ENCODE measurements around the gene FBXO7. TPM values are rescaled to one million over a fixed set of nuclear protein-coding genes. Genes with fewer than 3 reads are reported as not detected.

FBXO7 gene
- total RNA-seq, 1 donor from 2014 or later: 60.9 TPM

DNA sequence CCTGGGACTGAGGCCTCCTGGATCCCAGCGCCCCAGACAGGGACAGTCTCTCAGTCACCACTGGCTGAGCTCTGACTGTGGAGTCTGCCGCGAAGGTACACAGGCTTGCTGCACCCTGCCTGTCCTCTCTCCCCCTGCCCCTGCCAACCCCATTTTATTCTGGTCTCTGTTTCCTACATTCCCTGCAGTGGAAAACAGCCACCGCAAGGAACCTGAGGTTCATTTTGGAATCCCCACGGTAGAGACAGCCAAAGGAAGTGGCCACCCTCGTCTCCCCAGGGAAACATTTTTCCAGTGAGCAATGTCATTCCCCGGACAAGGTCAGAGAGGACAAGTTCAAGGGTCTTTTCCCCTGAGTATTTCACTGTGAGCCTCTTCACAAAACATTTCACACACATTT, 56.6 kb downstream of the FBXO7 start:
- peak in 1 of 2 donors; percentile 63 for DNase-seq (ENCODE audit: low read depth in 2 of 2)

DNA sequence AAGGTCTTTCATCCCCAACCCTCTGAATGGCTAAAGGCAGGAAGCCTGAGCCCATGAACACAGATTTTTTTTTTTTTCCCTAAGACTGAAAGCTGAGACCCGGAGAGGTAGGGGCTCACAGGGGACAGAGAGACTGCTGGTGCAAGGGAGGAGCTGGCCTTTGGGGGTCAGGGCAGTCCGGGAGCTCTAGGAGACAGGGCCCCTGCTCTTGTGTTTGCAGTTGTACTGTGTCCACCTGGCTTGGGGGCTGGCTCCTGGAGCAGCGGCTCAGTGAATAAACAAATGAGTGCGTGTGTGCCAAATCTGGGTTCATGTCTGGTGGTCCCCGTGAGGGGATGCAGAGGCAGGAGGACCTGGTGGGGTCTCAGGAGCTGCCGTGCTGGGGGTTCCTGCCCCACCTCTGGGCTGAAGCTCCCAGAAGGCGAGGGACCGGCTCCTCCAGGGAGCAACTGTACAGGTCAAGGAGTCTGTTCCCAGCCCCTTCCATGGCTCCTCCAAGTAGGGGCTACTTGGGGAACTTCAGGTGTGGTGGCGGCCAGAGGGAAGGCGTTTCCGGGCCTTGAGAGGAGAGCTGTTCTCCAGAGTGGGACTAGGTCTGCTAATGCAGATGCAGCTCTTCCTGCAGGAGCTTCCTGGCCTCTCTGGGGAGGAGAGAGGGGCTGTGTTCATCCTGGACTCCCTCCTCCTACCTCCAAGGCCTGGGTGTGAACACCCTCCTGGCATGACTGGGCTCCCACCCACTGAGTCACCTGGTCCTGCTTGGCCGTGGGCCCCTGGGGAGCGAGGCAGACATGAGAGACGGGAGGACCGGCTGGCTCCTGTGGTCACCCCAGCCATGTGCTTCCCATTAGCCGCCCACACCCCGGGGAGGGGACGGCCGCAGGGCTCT, 57.6 kb downstream of the FBXO7 start:
- DNase-seq (ENCODE audit: low read depth in 2 of 2): peak; percentile 32 to 65

GRCh38 chr22:32532820-32533128, 58.2 kb downstream of the FBXO7 start:
- DNase-seq (ENCODE audit: low read depth in 2 of 2): no peak

- no peak for DNase-seq (ENCODE audit: low read depth in 2 of 2)
Measured at GRCh38 chr22:32533265-32534111, 58.9 kb downstream of the FBXO7 start.

- DNase-seq (ENCODE audit: low read depth in 2 of 2): no peak
Measured at GRCh38 chr22:32534252-32535235, 59.9 kb downstream of the FBXO7 start.

- no peak for DNase-seq (ENCODE audit: low read depth in 2 of 2)
Measured at GRCh38 chr22:32535531-32536190, 61.0 kb downstream of the FBXO7 start.

DNA sequence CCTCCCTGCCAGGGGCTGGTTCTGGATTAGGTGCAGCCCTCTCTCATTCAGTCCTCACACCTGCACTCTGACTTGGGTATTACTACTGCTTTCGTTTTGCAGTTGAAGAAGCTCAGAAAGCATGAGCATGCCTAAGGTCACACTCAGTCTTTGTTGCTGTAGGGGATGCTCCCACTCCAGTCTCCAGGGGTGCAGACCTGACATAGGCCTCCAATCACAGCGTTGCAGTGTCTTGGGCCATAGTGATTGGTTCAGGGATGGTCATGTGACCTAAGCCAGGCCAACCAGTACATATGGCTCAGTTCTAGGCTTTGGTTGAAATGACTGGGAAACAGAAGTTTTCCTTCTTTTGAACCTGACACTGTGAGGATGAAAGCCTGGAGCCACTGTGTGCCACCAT, 61.7 kb downstream of the FBXO7 start:
- no peak for DNase-seq (ENCODE audit: low read depth in 2 of 2)

DNA sequence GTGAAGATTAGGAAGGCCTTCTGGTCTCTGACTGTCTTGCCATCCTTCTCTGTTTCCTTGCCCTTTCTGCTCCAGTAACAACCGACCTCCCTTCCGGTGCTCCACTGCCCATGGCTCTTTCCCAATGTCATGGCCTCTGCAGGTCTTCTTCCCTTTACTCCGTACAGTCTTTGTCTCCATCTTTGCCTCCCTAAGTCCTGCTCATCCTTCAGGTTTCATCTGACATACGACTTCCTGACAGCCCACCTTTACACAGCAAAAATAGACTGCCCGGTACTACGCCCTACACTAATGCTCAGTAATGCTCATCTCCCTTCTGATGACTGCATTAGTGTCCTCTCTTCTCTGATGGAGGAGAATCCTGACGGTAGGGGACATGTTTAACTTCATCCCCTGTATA, 63.9 kb downstream of the FBXO7 start:
- DNase-seq (ENCODE audit: low read depth in 2 of 2): no peak

GRCh38 chr22:32539631-32540421, 65.2 kb downstream of the FBXO7 start:
- DNase-seq (ENCODE audit: low read depth in 2 of 2): peak in 1 of 2 donors; percentile 69

- no peak for DNase-seq (ENCODE audit: low read depth in 2 of 2)
Measured at GRCh38 chr22:32541481-32541880, 66.9 kb downstream of the FBXO7 start.

- no peak for DNase-seq (ENCODE audit: low read depth in 2 of 2)
Measured at GRCh38 chr22:32542066-32542676, 67.6 kb downstream of the FBXO7 start.

DNA sequence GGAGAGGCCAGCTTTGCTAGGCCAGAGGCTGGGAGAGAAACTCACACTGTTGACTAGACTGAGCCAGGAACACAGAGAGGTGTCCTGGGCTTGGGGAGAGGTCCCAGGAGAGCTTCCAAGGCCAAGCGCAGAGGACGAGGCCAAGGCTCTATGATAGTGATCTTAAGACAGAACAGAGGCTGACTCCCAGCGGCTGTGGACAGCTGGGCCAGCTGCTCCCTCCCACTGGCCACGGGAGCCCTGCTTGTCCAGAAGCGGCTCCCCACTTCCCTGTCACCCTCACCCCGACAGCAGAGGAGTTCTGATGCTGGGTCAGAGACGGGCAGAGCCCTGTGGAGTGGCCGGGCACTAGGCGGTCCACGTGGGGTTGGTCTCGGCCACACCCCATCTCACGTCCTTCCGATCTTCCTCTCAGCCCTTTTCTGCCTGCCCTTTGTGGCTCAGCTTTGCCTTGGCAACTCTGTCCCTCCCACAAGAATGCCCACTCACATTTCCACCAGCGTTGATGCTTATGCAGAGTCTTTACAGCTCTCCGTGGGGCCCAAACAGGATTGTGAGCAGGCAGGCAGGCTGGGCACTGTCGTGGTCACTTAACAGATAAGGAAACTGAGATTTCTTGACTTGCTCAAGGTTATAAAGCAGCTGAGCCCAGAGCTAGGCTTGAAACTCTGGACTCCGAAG, 68.2 kb downstream of the FBXO7 start:
- DNase-seq (ENCODE audit: low read depth in 2 of 2): no peak

DNA sequence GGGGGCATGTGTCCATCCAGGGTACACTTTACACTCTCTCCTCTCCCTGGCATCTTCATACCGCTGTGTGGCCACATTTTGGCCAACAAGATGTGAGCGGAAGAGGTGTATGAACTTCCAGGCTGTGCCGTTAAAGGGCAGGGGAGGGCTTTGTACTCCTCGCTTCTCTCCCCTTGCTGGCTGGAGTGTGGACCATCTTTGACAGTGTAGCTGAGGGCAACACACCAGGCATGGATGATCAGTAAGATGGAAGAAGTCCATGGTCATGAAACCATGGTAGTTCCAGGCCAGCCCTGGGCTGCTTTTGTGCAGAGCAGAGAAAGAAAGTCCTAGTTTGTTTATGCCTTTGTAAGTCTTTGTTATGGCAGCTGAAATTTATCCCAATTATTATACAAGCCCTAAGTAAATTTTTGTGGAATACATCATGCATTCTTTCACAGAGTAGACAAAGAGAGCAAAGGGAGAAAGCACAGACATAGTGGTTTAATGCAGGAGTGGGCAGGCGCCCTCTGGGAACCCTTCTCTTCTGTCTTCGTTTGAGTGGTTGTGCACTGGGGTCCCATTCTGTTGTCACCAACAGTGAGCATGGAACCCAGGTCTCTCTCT, 70.4 kb downstream of the FBXO7 start:
- no peak for DNase-seq (ENCODE audit: low read depth in 2 of 2)

DNA sequence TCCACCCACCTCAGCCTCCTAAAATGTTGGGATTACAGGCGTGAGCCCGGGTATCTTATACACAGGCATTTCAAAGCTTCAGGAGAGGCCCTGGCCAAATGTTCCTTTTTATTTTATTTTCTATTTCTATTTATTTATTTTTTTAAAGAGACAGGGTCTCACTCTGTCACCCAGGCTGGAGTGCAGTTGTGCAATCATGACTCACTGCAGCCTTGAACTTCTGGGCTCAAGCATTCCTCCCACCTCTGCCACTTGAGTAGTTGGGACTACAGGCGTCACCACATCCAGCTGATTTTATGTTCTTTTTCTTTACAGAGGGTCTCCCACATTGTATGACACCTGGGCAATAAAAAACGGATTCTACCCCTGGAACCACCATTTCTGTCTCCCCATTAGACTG, 71.2 kb downstream of the FBXO7 start:
- no peak for DNase-seq (ENCODE audit: low read depth in 2 of 2)

- no peak for DNase-seq (ENCODE audit: low read depth in 2 of 2)
Measured at GRCh38 chr22:32546496-32546895, 71.9 kb downstream of the FBXO7 start.

- no peak for DNase-seq (ENCODE audit: low read depth in 2 of 2)
Measured at GRCh38 chr22:32546935-32547334, 72.3 kb downstream of the FBXO7 start.

DNA sequence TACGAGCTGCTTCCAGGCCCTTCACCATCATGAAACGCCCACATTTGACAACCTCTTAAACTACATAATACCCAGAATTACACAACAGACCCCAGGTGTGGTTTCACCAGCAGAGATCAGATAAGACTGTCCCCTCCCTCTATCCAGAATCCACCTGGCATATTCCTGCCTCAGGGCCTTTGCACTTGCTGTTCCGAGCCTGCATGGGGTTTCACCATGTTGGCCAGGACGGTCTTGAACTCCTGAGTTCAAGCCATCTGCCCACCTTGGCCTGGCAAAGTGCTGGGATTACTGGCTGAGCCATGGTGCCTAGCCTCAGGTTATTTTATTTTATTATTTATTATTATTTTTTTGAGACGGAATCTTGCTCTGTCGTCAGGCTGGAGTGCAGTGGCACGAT, 73.4 kb downstream of the FBXO7 start:
- no peak for DNase-seq (ENCODE audit: low read depth in 2 of 2)

Data from lung microvascular endothelial cell (primary cell).